Caco-2 (cell line): ENCODE results near the gene INHA. TPM values are rescaled to one million over a fixed set of nuclear protein-coding genes. Genes with fewer than 3 reads are reported as not detected.

Experiments
- BruUV-seq: library from RNA; stranded (reverse); fragments of 400-500 nt; replicated peaks from 2 replicates; lab custom pipeline; 2021; lab: Mats Ljungman, UMichigan
- CTCF ChIA-PET: fragments of 300-600 bp; sonication (Branson Sonifier 250); formaldehyde crosslinking; loops from one replicate; lab custom pipeline; 2022; ENCODE audit warnings: antibody characterized with exemption; lab: Charles Lee
- POLR2A ChIA-PET: fragments of 300-600 bp; sonication (Branson Sonifier 250); formaldehyde crosslinking; loops from one replicate; lab custom pipeline; 2022; ENCODE audit warnings: antibody characterized with exemption; lab: Charles Lee
- DNase-seq, 2 experiments: peaks; one replicate each; pipeline versions ENCODE4 v3.0.0 to v3.0.0-alpha.2; 2020 to 2022
- H3K27me3 ChIP-seq: replicated peaks from 2 replicates; pipeline ENCODE4 v1.6.0; 2011; ENCODE audit warnings: low read length; ENCODE audit not compliant: control insufficient read depth, insufficient read depth
- H3K36me3 ChIP-seq: 2 replicates; pipeline ENCODE4 v1.5.1; 2011; ENCODE audit warnings: low read length; ENCODE audit not compliant: control insufficient read depth, insufficient read depth
- H3K4me1 ChIP-seq: fragments of 250-450 bp; sonication (Bioruptor Pico); 2 replicates; pipeline ENCODE4 v1.5.1; 2020; ENCODE audit warnings: mild to moderate bottlenecking
- H3K4me3 ChIP-seq: 2 replicates; pipeline ENCODE4 v1.5.1; 2011; ENCODE audit warnings: low read depth, mild to moderate bottlenecking, control low read depth, low read length
- H3K9me3 ChIP-seq: fragments of 250-450 bp; sonication (Bioruptor Pico); 2 replicates; pipeline ENCODE4 v1.5.1; 2020; ENCODE audit warnings: mild to moderate bottlenecking, moderate library complexity
- H3K27ac Mint-ChIP-seq: one replicate; pipeline ENCODE4 v1.8.0; 2022; ENCODE audit warnings: mixed read lengths; ENCODE audit not compliant: unreplicated experiment
- H3K27me3 Mint-ChIP-seq: one replicate; pipeline ENCODE4 v1.8.0; 2022; ENCODE audit warnings: mixed read lengths; ENCODE audit not compliant: insufficient read depth, unreplicated experiment
- H3K36me3 Mint-ChIP-seq: one replicate; pipeline ENCODE4 v1.8.0; 2022; ENCODE audit warnings: mild to moderate bottlenecking, mixed read lengths; ENCODE audit not compliant: insufficient read depth, unreplicated experiment
- H3K4me1 Mint-ChIP-seq: one replicate; pipeline ENCODE4 v1.8.0; 2022; ENCODE audit warnings: low read depth, mixed read lengths; ENCODE audit not compliant: unreplicated experiment
- H3K4me3 Mint-ChIP-seq: one replicate; pipeline ENCODE4 v1.8.0; 2022; ENCODE audit warnings: mild to moderate bottlenecking, moderate library complexity, mixed read lengths; ENCODE audit not compliant: unreplicated experiment
- H3K9me3 Mint-ChIP-seq: one replicate; pipeline ENCODE4 v1.8.0; 2022; ENCODE audit warnings: mixed read lengths; ENCODE audit not compliant: unreplicated experiment
- CTCF ChIP-seq, 2 experiments: fragments of 200-600 bp in 1 of 2; IDR thresholded peaks; 1 replicate in 1 of 2; 2 replicates in 1 of 2; pipeline versions ENCODE4 v1.5.1 to v1.8.0; 2011 to 2022; ENCODE audit warnings: antibody characterized with exemption in 1 of 2, control low read depth in 1 of 2, inconsistent platforms in 1 of 2, low read depth in 1 of 2, low read length in 1 of 2, mild to moderate bottlenecking in 1 of 2, moderate library complexity in 1 of 2; ENCODE audit not compliant: insufficient read depth in 1 of 2, severe bottlenecking in 1 of 2, unreplicated experiment in 1 of 2
- intact Hi-C: fragments of 100-400 bp; cut with micrococcal nuclease; formaldehyde crosslinking; loops from one replicate; pipeline ENCODE4 v1.10.0; 2022; ENCODE audit not compliant: unreplicated experiment
- total RNA-seq: library from RNA; stranded (reverse); gene quantifications from 2 replicates; pipeline ENCODE4 v1.2.3, GENCODE V29; 2022

Gene INHA
- total RNA-seq, 1 experiment from 2014 or later, result 1.5 TPM

- no peaks in the 10 kb centered on the region for H3K36me3 Mint-ChIP-seq
- Histone ChIP-seq H3K9me3 (no peaks in the 10 kb centered on the region), H3K4me1 (peaks cover 13% of the 10 kb centered on the region), H3K27me3 (no peaks in the 10 kb centered on the region; the same call in 1 of the 2 replicates), H3K4me3 (no peak overlapping the region), H3K36me3 (no peaks in the 10 kb centered on the region)
- intact Hi-C loops, result no loop called here
- DNase-seq, result no peak
- peaks cover 23% of the 10 kb centered on the region for H3K27me3 Mint-ChIP-seq
- H3K9me3 Mint-ChIP-seq, result no peaks in the 10 kb centered on the region
- CTCF ChIA-PET, result interaction anchor here (4.0 to 8.2 kb wide), 2 partner anchors 16 to 30 kb away, joined by 80 to 243 read pairs; partner anchors contain the start of gene GMPPA
- H3K4me1 Mint-ChIP-seq, result peaks cover 24% of the 10 kb centered on the region
- no peak overlapping the region for H3K27ac Mint-ChIP-seq
- H3K4me3 Mint-ChIP-seq, result no peak overlapping the region
- TF ChIP-seq CTCF (IDR thresholded peaks at IDR 0.05; ENCODE audit: insufficient read depth in 1 of 2, low read depth in 1 of 2, low read length in 1 of 2, severe bottlenecking in 1 of 2, unreplicated experiment in 1 of 2), result no peak
- POLR2A ChIA-PET, result interaction anchor here (1.0 kb wide), 1 partner anchor 28 kb away, joined by 3 read pairs; the partner anchor contains the start of gene GMPPA
- no TSS peak for BruUV-seq
Observed at GRCh38 chr2:219527076-219527394, 45.1 kb upstream of the INHA start.

GRCh38 chr2:219527472-219527871 lies 44.6 kb upstream of the INHA start:
- DNase-seq, result no peak
- Mint-ChIP-seq H3K36me3 (no peaks in the 10 kb centered on the region), H3K9me3 (no peaks in the 10 kb centered on the region), H3K27ac (no peak overlapping the region), H3K4me3 (no peak overlapping the region), H3K27me3 (peaks cover 22% of the 10 kb centered on the region), H3K4me1 (peaks cover 21% of the 10 kb centered on the region)
- ChIA-PET POLR2A (interaction anchor here (1.0 to 1.1 kb wide), 2 partner anchors 17 to 29 kb away, joined by 3 read pairs; partner anchors contain the start of gene GMPPA), CTCF (interaction anchor here (4.0 to 8.2 kb wide), 2 partner anchors 17 to 30 kb away, joined by 80 to 243 read pairs; partner anchors contain the start of gene GMPPA)
- no peaks in the 10 kb centered on the region for H3K36me3 ChIP-seq
- TF ChIP-seq CTCF (IDR thresholded peaks at IDR 0.05; ENCODE audit: insufficient read depth in 1 of 2, low read depth in 1 of 2, low read length in 1 of 2, severe bottlenecking in 1 of 2, unreplicated experiment in 1 of 2), result no peak
- H3K4me1 ChIP-seq, result peaks cover 13% of the 10 kb centered on the region
- no peaks in the 10 kb centered on the region for H3K9me3 ChIP-seq
- intact Hi-C loops, result no loop called here
- BruUV-seq, result no TSS peak
- H3K4me3 ChIP-seq, result no peak overlapping the region
- H3K27me3 ChIP-seq, result no peaks in the 10 kb centered on the region; the same call in 1 of the 2 replicates

GRCh38 chr2:219530048-219530963 lies 41.8 kb upstream of the INHA start:
- Histone ChIP-seq H3K36me3 (no peaks in the 10 kb centered on the region), H3K4me3 (no peak overlapping the region), H3K9me3 (no peaks in the 10 kb centered on the region), H3K27me3 (no peaks in the 10 kb centered on the region; the same call in 1 of the 2 replicates), H3K4me1 (peaks cover 10% of the 10 kb centered on the region)
- Mint-ChIP-seq H3K36me3 (no peaks in the 10 kb centered on the region), H3K27me3 (peaks cover 25% of the 10 kb centered on the region), H3K4me1 (peaks cover 21% of the 10 kb centered on the region), H3K4me3 (no peak overlapping the region), H3K27ac (no peak overlapping the region), H3K9me3 (no peaks in the 10 kb centered on the region)
- intact Hi-C loops, result loop anchor here (1.0 kb wide), 5 partner anchors 20 to 127 kb away; no protein-coding TSS in a partner anchor
- ChIA-PET CTCF (interaction anchor here (0.5 to 8.2 kb wide), 36 partner anchors 9 to 370 kb away, joined by 3 to 243 read pairs (median 4); partner anchors contain the start of genes ASIC4, CHPF, DNAJB2 and DNPEP), POLR2A (interaction anchor here (0.5 to 1.0 kb wide), 2 partner anchors 32 to 88 kb away, joined by 3 read pairs; partner anchors contain the start of gene GMPPA)
- DNase-seq, result peak; percentile 86 to 93
- peak; percentile 95 to 97 for TF ChIP-seq CTCF (IDR thresholded peaks at IDR 0.05; ENCODE audit: insufficient read depth in 1 of 2, low read depth in 1 of 2, low read length in 1 of 2, severe bottlenecking in 1 of 2, unreplicated experiment in 1 of 2)
- no TSS peak for BruUV-seq
